HT-29 (cell line): ENCODE data around the gene ATP23. TPM values are rescaled to one million over a fixed set of nuclear protein-coding genes. Genes with fewer than 3 reads are reported as not detected.
A peak's percentile ranks its signal among the peaks of the same experiment; 100 is the strongest.

Experiments
- DNase-seq: peaks from one replicate; pipeline ENCODE4 v3.0.0-alpha.2; 2015; ENCODE audit warnings: low spot score
- total RNA-seq: library from RNA; depleted of rRNA; stranded (reverse); fragments of >200 nt; shearing (Covaris generic); gene quantifications from 2 replicates; pipeline ENCODE4 v1.2.3, GENCODE V29; 2014

ATP23 gene
- total RNA-seq, 1 experiment from 2014 or later = 3.6 TPM

DNA sequence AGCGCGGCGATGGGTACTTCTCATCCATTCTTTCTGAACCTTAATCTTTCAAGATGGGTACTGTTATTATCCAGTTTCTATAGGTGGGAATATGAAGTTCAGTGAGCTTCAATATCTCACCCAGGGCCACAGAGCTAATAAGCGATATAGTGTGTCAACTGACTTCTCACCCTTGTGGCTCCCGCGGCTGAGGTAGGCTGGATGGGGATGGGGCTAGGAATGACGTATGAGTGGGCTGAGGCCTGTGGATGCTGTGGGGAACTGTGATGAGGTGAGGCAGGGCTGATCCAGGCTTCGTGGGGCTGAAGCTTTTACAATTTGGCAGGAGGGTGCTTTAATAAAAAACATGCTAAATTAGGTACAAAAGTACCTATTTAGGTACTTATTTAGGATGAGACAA, 32.9 kb upstream of the ATP23 start:
- DNase-seq = no peak

DNA sequence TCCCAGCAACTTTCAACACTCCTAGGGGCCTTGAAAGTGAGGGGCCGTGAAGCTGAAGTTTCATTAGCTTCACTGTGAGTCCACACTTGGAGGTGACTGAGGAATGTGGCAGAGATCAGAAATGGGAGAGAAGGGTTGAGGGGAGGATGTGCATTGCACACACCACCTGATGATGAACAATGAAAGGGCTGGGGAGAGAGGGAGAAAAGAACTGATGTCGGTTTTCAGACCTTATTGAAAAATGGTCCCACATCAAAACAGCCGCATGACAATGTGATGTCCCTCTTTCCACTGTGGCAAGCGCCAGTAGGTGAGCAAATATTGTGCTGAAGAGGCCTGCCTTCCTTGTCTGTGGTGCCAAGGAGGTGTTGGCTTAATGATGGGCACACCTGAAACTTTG, 32.3 kb upstream of the ATP23 start:
- no peak for DNase-seq

DNA sequence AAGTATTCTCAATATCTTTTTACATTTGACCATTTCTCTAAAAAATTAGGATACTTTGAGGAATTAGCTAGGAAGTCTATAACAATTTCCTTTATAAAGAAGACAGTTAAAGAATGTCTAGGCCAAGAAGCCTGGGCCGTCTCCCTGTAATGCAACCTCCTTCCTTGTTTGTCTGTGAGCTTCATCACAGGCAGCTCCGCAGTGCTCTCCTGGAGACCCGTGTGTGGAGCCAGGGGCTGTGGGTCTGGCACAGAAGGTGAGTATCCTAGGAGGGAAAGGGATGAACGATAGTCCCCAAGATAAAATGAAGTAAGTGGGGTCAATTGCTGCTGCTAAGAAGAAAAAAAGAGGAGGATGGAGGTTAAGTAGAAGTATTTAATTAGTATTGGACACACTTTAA, 31.8 kb upstream of the ATP23 start:
- no peak for DNase-seq

DNA sequence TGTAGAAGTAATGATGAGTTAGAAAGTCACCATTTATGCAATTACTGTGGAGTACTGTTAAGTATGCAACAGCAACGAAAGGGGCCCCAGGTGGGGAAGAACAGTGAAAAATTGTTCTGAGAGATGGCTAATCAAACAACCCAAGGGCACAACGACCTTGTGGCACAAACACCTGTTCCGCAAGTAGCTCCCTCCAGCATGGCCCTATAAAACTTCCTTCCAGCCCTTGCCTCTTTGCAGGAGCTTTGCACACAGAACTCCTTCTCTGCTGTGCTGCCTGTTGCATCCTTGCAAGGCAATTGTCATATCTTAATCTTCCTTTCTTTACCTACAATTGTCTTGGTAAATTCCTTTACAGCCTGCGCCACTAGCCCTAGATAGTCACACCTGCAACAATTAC, 23.2 kb upstream of the ATP23 start:
- no peak for DNase-seq

DNA sequence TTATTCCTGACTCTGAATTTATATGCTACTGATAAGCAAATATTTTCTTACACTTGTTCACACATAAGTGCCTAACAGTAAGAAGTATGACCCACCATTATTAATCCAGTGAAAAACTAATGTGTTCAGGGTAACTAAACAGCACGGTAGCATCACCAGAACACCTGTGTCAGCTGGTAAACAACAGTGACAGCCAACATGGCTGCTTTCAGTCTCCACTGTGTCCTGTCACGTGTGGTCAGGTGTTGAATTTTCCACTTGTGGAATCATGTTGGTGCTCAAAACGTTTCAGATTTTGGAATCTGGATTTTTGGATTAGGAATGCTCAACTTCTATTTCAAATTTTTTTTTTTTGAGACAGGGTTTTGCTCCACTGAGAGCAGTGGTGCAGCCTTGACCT, 14.3 kb upstream of the ATP23 start:
- DNase-seq = no peak

DNA sequence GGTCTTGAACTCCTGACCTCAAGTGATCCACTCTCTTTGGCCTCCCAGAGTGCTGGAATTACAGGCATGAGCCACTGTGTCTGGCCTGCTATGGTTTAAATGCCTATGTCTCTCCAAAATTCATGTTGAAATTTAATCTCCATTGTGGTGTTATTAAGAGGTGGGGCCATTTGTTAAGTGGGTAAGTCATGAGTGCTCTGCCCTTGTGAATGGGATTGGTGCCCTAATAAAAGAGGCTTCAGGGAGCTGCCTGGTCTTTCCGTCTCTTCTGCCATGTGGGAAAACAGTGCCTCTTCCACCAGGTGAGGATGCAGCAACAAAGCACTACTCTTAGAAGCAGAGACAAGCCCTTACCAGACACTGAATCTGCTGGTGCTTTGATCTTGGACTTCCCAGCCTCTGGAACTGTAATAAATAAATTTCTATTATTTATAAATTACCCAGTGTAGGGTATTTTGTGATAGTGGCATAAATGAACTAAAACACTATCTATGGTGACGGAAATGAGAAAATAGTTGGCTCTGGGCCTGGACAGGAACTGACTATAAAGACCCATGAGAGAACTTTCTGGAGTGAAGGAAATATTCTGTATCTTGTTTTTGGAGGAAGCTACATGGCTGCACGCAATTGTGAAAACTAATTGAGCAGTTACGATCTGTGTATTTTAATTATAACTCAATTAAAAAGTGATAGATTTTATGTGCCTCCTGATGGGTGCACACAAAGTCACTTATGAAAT, 12.1 kb upstream of the ATP23 start:
- no peak for DNase-seq

DNA sequence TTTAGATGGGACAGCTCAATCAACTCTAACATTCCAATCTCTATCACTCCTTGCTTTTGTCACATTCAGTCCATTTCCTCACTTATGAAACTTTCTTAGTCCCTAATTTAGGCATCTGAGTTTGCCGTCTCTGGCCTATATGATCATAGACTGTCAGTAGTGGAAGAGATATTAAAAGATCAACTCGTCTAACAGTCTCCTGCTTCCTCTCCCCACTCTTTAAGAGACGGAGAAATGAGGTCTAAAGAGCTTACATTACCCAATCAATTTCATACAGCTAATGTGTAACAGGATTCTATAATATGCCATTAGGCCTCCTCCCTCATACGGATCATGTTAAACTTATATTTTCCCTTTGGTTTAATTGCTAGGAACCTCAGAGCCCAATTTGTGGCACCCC, 6.5 kb upstream of the ATP23 start:
- DNase-seq = no peak

DNA sequence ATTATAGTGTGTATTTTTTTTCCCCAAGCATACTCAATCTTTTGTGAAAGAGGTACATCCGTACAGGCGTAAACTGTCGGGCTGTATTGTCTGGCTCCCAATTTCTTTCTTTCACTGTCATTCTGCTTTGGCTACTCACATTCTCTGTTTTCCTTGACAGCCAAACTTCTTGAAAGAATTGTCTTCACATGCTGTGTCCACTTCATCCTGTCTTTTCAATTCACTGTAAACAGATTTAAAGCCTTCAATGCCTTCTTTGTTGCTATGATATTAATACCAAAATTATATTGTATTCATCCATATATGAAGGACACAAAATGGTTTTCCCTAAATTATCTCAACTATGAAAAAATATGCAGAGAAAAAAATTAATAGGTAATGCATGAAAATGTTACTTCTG, 6.0 kb upstream of the ATP23 start:
- no peak for DNase-seq

DNA sequence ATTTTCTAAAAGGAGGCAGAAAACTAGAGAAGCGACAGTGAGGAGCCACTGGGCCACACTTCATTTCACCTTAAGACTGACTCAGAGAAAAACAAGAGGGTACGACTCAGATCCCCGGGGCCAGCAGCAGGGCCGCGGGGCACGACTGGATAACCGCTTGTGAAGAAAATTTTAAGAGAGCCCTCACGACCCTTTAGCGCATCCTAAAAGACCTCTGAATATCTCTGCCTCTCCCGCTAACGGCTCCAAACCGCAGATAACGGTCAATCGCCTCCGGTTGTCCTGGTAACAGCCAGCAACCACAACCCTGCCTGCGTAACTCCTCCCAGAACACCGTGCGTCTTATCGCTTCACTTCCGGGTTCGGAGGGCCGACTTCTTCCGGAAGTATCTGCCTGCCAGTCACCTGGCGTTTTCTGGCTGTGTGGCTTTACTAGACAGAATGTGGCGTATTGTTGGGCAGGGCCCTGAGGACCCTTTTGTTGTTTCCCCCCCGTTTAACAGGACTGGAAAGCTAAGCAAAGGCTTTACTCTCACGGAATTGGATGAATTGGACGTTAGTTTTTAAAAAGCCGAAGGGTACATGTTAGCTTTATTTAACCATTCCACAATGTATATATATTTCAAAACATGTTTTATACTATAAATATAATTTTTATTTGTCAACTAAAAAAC, 5.4 kb upstream of the ATP23 start:
- peak; percentile 95 for DNase-seq

DNA sequence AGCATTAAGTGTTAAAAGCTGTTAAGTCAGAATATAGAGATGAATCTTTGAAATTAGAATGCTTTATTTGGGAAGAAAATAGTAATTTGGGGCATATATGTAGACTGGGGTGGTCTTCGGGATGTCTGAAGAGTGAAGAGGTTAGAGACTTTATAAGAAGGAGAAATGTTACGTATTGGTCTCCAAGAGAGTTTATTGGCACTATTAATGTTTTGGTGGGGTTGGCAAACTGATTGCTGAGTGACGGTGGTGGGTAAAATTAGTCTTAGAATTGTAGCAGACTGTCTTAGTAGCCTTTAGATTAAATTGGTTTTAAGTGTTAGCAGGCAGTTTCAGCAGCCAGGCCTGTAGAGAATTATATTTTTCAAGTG, 4.9 kb upstream of the ATP23 start:
- DNase-seq = no peak

DNA sequence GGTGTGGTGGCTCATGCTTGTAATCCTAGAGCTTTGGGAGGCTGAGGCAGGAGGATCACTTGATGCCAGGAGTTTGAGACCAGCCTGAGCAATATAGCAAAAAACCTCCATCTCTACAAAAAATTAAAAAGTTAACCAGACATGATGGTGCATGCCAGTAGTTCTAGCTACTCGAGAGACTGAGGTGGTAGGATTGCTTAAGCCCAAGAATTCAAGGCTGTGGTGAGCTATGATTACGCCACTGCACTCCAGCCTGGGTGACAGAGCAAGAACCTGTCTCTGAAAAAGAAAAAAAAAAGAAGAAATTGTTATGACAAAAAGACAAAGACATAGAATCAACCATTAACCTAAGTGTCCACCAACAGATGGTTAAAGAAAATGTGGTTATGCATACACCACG, 2.1 kb upstream of the ATP23 start:
- DNase-seq = no peak

DNA sequence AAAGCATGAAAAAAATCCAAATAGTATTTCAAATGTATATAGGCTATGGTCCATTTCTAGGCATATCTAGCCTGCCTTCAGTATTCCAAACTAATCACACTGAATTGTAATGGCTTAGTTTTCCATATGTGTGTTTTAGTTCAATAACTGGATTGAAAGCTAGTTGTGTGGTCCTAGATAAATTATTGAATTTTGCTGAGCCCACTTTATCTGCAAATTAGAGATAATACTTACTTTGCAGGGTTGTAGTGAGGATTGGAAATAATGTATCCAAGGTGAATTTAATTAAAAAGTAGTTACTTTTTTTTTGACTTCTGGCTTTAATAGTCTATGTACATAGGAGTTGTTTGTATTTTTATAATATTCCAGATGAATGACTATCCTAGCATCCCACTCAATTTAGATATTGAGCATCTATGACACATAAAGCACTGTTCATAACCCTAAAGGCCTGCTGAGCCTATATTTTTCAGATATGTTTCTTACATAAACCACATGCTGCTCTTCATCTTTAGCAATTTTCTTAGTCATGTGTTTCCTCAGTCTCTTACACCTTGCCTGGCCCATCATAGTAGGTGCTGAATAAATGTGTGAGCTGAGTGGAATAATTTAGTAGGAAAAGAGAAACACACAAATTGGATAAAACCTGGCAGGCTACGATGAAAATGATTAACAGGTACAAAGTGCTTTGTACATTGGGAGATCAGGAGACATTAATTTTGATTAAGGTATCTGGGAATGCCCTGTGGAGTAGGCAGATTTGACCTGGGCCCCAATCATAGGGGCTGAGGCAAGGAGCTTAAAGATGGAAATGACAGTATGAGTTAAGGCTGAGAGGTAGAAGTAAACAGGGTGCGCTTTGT, 1.1 kb upstream of the ATP23 start:
- peak; percentile 22 for DNase-seq

DNA sequence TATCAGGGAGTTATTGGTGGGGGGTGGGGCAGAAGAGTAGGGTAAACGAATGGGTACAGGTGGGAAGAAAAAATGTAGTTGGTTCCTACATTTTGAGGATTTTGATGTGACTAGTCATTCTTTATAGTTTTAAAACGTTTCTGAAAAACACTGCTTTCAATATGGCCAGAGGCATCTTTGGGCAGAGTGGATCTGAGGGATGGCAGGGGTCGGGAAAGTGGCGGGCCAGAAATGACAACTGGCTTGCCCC, 527 bp upstream of the ATP23 start:
- DNase-seq = no peak

DNA sequence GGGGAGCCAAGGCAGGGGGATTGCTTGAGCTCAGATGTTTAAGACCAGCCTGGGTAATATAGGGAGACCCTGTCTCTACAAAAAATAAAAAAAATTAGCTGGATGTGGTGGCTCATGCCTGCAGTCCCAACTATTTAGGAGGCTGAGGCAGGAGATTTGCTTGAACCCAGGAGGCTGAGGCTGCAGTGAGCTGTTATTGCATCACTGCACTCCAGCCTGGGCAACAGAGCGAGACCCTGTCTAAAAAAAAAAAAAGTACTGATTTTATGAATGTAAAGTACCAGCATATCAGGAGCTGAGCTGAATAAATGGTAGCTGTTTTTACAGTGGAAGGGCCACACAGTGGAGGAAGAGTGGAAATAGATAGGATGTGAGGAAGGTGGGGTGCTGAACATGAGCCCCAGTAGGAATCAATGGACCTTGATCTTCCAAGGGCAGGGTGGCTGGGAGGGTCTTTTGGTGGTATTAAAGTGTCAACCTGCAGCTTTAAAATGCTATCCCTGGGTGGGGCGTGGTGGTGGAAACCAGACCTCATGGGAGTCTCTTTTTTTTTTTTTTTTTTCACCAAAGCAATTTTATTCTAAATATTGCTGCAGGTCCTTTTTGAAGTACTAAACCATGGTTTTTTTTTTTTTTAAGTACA, 2.2 kb downstream of the ATP23 start:
- no peak for DNase-seq

DNA sequence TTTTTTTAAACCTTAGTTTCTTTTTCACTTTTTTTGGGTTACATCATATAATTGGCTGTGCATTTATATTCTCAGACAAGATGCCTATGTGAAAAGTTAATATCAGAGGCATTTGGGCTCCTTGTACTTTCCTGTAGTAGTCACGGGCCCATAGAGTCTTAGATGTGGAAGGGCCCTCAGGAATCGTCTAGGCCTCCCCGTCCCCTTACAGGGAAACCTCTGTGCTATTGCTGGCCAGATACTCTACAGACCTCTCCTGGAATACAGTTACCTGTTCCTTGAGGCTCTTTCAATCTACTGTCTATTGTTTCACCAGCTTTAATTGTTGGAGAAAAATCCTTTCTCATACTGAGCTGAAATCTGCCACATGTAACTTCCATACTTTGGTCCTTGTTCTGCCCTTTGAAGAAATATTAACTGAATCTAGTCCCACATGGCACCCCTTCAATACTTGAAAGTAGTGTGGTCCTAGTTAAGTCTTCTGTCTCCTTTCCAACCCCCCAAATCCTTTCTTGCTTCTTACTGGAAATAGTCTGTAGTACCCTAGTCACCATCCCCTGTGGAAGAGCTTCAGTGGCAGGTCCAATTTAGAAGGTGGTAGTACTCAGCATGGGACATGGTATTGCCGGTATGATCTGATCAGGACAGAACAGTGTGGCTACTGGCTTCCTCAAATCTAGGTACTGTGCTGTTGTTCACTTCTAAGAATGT, 3.1 kb downstream of the ATP23 start:
- no peak for DNase-seq

DNA sequence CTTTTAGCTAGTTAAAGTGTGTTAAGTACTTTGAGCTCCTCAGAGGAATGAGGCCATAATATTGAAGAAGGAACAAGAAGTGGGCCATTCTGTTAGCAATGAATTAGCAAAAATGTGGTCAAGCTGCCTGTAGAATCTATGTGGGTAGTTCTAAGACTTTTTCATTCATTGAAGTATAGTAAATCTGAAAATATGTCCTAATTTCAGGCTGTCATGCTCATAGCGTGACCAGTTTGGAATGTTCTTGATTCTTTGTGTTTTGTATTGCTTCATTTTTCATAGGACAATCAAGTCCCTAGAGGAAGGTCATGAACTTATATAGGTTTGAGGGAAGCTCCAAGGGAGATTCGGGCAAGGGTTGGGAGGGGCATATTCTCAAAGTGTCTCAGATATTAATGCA, 11.4 kb downstream of the ATP23 start:
- no peak for DNase-seq

DNA sequence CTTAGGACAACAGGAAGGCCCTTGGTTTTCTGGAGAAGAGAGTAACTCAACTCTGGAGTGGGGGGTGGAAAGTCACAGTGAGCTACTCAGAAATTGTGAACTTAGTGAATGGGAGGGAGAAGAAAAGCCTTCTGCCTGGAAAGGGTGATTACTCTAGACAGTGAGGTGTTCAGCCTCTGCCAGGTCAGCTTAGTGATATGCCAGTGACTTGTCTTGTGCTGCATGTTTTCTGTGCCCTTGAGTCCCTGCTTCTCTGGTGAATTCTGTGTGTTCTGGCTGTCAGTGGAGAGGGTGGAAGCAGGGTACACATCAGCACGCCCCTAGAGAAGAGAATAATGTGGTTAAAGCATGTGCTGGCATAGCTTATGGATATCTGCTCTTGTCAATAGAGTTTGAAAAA, 13.4 kb downstream of the ATP23 start:
- no peak for DNase-seq

DNA sequence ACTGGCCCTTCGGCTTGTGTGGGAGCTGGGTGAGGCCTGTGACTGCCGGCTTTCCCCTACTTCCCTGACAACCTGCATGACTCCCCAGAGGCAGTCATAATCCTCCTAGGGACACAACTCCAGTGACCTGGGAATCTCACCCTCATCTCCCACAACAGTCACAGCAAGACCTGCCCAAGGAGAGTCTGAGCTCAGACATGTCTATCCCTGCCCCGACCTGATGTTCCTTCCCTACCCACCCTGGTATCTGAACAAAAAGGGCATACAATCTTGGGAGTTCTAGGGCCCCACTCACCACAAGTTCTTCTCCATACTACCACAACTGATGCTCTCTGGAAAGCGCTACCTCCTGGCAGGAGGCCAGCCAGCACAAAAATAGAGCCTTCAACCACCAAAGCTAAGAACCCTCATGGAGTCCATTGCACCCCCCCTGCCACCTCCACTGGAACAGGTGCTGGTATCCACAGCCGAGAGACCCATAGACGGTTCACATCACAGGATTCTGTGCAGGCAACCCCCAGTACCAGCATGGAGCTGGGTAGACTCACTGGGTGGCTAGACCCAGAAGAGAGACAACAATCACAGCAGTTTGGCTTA, 16.8 kb downstream of the ATP23 start:
- DNase-seq = no peak

DNA sequence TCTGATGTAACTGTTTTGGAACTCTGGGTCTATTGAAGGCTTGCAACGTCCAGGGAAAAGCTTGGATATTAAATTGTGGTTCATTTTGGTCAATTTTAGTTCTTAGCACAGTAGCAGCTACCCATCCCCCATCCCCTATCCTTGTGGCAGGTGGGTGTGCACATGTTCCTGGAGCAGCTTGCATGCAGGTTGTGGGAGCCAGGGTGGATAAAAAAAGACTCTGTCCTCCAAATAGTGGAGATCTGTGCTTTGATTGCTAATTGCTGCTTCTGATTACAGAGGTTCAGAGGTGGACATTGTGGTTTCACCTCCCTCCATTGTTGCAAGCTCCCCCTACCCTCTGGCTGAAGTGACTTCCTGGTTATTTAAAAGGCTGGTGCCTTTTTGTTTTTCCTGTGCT, 23.1 kb downstream of the ATP23 start:
- no peak for DNase-seq

DNA sequence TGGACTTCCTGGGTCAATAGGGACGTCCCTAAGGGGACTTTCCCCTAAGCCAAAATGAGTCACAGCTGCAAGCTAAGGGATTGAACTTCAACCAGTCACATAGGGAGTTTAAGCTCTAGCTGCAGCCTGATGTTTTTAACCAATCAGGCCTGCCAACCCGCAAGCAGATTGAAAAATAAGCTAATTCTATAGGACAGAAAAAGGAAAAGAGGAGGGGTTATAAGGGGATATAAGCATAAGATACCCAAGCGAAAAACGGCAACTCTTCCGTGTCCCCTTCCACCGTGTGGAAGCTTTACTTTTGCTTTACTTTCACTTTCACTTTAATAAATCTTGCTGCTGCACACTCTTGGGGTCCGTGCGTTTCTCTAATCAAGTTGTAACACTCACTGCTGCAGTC, 24.4 kb downstream of the ATP23 start:
- no peak for DNase-seq

DNA sequence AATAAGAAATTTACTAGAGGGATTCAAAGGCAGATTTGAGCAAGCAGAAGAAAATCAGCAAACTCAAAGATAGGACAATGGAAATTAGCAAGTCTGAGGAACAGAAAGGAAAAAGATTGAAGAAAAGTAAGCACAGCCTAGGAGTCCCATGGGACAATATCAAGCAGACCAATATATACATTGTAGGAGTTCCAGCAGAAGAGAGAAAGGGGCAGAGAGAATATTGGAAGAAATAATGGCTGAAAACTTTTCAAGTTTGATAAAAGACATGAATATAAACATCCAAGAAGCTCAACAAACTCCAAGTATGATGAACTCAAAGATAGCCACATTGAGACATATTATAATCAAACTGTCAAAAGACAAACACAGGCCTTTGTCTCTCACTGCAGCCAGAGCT, 25.2 kb downstream of the ATP23 start:
- DNase-seq = no peak
